Stimulated activated CD4-positive, alpha-beta T cell treated with anti-CD3 and anti-CD28 coated beads, Interleukin-12 subunit alpha, Interleukin-12 subunit beta, amount 100 ng/mL, for 4 hours (primary cell): ENCODE data around the gene ALDOB.

Source experiments
- DNase-seq: peaks from one replicate; pipeline ENCODE4 v3.0.0-alpha.2; 2020

ALDOB gene

GRCh38 chr9:101381833-101382342 lies 53.7 kb downstream of the ALDOB start:
- no peak for DNase-seq

GRCh38 chr9:101381118-101381517 lies 54.5 kb downstream of the ALDOB start:
- no peak for DNase-seq

- DNase-seq = no peak
Observed at GRCh38 chr9:101380295-101380694, 55.3 kb downstream of the ALDOB start.

- no peak for DNase-seq
Observed at GRCh38 chr9:101376111-101376848, 59.3 kb downstream of the ALDOB start.

- no peak for DNase-seq
Observed at GRCh38 chr9:101375546-101375945, 60.0 kb downstream of the ALDOB start.

- DNase-seq = no peak
Observed at GRCh38 chr9:101372327-101373118, 63.1 kb downstream of the ALDOB start.

- DNase-seq = no peak
Observed at GRCh38 chr9:101371813-101372212, 63.8 kb downstream of the ALDOB start.
